ENCODE measurements around the gene LGALS3BP.

GRCh38 chr17:78993981-78994671 is 14.4 kb upstream of the LGALS3BP start:
- TF ChIP-seq CTCF (IDR thresholded peaks at IDR 0.05) (no peak), POLR2A (IDR thresholded peaks at IDR 0.05) (no peak), POLR2AphosphoS5 (IDR thresholded peaks at IDR 0.05; ENCODE audit: insufficient read depth in 1 of 2, low read depth in 1 of 2) (no peak)
